Upper lobe of left lung (tissue), 4 donors: ENCODE measurements around the gene SNCG.

ENCODE experiments used
- POLR2AphosphoS5 ChIP-seq, 2 donors: sonication (generic); formaldehyde crosslinking; IDR thresholded peaks; one replicate each; pipeline ENCODE4 v1.5.1; 2017; ENCODE audit warnings: antibody characterized with exemption in 2 of 2
- TF ChIP-seq, protein P1 (sequence below), 6 experiments: fragments of 450-650 bp in 4 of 6; fragments of 200-600 bp in 2 of 6; sonication (generic) in 2 of 6; IDR thresholded peaks; one replicate each; pipeline ENCODE4 v1.5.1; 2016 to 2019; ENCODE audit warnings: antibody characterized with exemption in 6 of 6

DNA sequence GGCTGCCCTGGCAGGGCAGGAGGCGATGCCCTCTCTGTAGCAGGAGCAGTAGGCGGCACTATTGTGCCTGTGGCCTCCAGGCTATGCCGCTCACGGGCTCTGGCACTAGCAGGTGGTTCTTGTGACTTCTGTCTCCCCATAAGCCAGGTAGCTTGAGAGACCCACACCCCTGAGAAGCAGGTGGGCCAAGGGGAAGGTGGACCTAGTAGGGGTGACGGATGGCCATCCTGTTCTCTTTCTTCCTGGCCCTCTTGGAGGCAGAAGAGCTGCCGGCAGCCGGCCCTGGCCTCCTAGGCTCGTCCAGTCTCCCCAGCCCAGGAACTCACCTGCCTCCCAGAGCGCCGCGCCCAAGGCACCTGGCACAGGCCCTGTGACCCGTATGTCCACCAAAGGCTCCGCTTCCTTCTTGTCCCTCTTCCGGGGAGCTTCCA, 16.4 kb upstream of the SNCG start:
- TF ChIP-seq, protein P1, sequence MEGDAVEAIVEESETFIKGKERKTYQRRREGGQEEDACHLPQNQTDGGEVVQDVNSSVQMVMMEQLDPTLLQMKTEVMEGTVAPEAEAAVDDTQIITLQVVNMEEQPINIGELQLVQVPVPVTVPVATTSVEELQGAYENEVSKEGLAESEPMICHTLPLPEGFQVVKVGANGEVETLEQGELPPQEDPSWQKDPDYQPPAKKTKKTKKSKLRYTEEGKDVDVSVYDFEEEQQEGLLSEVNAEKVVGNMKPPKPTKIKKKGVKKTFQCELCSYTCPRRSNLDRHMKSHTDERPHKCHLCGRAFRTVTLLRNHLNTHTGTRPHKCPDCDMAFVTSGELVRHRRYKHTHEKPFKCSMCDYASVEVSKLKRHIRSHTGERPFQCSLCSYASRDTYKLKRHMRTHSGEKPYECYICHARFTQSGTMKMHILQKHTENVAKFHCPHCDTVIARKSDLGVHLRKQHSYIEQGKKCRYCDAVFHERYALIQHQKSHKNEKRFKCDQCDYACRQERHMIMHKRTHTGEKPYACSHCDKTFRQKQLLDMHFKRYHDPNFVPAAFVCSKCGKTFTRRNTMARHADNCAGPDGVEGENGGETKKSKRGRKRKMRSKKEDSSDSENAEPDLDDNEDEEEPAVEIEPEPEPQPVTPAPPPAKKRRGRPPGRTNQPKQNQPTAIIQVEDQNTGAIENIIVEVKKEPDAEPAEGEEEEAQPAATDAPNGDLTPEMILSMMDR (IDR thresholded peaks at IDR 0.05), result no peak
- no peak for TF ChIP-seq POLR2AphosphoS5 (IDR thresholded peaks at IDR 0.05)
